ENCODE measurements around the gene ARMC2. TPM values are rescaled to one million over a fixed set of nuclear protein-coding genes. Genes with fewer than 3 reads are reported as not detected.

Gene ARMC2
- total RNA-seq, 1 experiment from 2014 or later = 12.6 TPM

- DNase-seq (ENCODE audit: low spot score) = no peak
- Histone ChIP-seq H3K27me3 (replicated peaks; ENCODE audit: insufficient read depth, low read depth, low read length, poor library complexity) (no peaks in the 10 kb centered on the region), H3K4me3 (ENCODE audit: low read depth, low read length, poor library complexity, severe bottlenecking) (no peak overlapping the region), H3K36me3 (ENCODE audit: insufficient read depth, low read length, poor library complexity, severe bottlenecking) (no peaks in the 10 kb centered on the region), H3K4me1 (ENCODE audit: insufficient read depth, low read length, poor library complexity, severe bottlenecking) (no peaks in the 10 kb centered on the region), H3K9me3 (ENCODE audit: low read depth, low read length, poor library complexity, severe bottlenecking) (no peaks in the 10 kb centered on the region), H3K27ac (ENCODE audit: low read depth, low read length, poor library complexity, severe bottlenecking) (no peak overlapping the region)
- ChIA-PET CTCF (no interaction called here), POLR2A (ENCODE audit: low non-redundant PET) (no interaction called here)
- intact Hi-C loops (cut with micrococcal nuclease; ENCODE audit: unreplicated experiment) = no loop called here
- TF ChIP-seq EZH2 (IDR thresholded peaks at IDR 0.05; ENCODE audit: borderline replicate concordance, low read depth, low read length, poor library complexity, severe bottlenecking) (no peak), CTCF (conservative IDR thresholded peaks at IDR 0.05; ENCODE audit: low read depth, low read length) (no peak)
- no TSS peak for BruUV-seq (replicated peaks)
These were observed 42.5 kb upstream of the ARMC2 start for GRCh38 chr6:108805611-108806167.

GRCh38 chr6:108806171-108806570 lies 42.1 kb upstream of the ARMC2 start:
- TF ChIP-seq CTCF (conservative IDR thresholded peaks at IDR 0.05; ENCODE audit: low read depth, low read length) = no peak
- TF ChIP-seq EZH2 (IDR thresholded peaks at IDR 0.05; ENCODE audit: borderline replicate concordance, low read depth, low read length, poor library complexity, severe bottlenecking) = no peak
- H3K9me3 ChIP-seq (ENCODE audit: low read depth, low read length, poor library complexity, severe bottlenecking) = no peaks in the 10 kb centered on the region
- no peaks in the 10 kb centered on the region for H3K27me3 ChIP-seq (replicated peaks; ENCODE audit: insufficient read depth, low read depth, low read length, poor library complexity)
- H3K4me1 ChIP-seq (ENCODE audit: insufficient read depth, low read length, poor library complexity, severe bottlenecking) = no peaks in the 10 kb centered on the region
- no TSS peak for BruUV-seq (replicated peaks)
- no peaks in the 10 kb centered on the region for H3K36me3 ChIP-seq (ENCODE audit: insufficient read depth, low read length, poor library complexity, severe bottlenecking)
- ChIA-PET CTCF (no interaction called here), POLR2A (ENCODE audit: low non-redundant PET) (no interaction called here)
- DNase-seq (ENCODE audit: low spot score) = no peak
- H3K4me3 ChIP-seq (ENCODE audit: low read depth, low read length, poor library complexity, severe bottlenecking) = no peak overlapping the region
- H3K27ac ChIP-seq (ENCODE audit: low read depth, low read length, poor library complexity, severe bottlenecking) = no peak overlapping the region
- intact Hi-C loops (cut with micrococcal nuclease; ENCODE audit: unreplicated experiment) = no loop called here

GRCh38 chr6:108806665-108807064 lies 41.6 kb upstream of the ARMC2 start:
- no peak overlapping the region for H3K27ac ChIP-seq (ENCODE audit: low read depth, low read length, poor library complexity, severe bottlenecking)
- no peaks in the 10 kb centered on the region for H3K36me3 ChIP-seq (ENCODE audit: insufficient read depth, low read length, poor library complexity, severe bottlenecking)
- no peaks in the 10 kb centered on the region for H3K4me1 ChIP-seq (ENCODE audit: insufficient read depth, low read length, poor library complexity, severe bottlenecking)
- no peak for TF ChIP-seq EZH2 (IDR thresholded peaks at IDR 0.05; ENCODE audit: borderline replicate concordance, low read depth, low read length, poor library complexity, severe bottlenecking)
- no peak for TF ChIP-seq CTCF (conservative IDR thresholded peaks at IDR 0.05; ENCODE audit: low read depth, low read length)
- ChIA-PET CTCF (no interaction called here), POLR2A (ENCODE audit: low non-redundant PET) (no interaction called here)
- H3K27me3 ChIP-seq (replicated peaks; ENCODE audit: insufficient read depth, low read depth, low read length, poor library complexity) = no peaks in the 10 kb centered on the region
- H3K4me3 ChIP-seq (ENCODE audit: low read depth, low read length, poor library complexity, severe bottlenecking) = no peak overlapping the region
- H3K9me3 ChIP-seq (ENCODE audit: low read depth, low read length, poor library complexity, severe bottlenecking) = no peaks in the 10 kb centered on the region
- no TSS peak for BruUV-seq (replicated peaks)
- intact Hi-C loops (cut with micrococcal nuclease; ENCODE audit: unreplicated experiment) = no loop called here
- DNase-seq (ENCODE audit: low spot score) = no peak
